ENCODE measurements around the gene PGM2L1. TPM values are rescaled to one million over a fixed set of nuclear protein-coding genes. Genes with fewer than 3 reads are reported as not detected.
"Not testable (repeated sequence)": the region's sequence is repeated elsewhere in the genome, so short reads cannot be mapped to it uniquely, and the experiment has no call there.

The PGM2L1 gene
- polyA plus RNA-seq, 1 experiment, result 0.97 TPM

- DNase-seq (ENCODE audit: low read depth), result no peak
- POLR2A ChIA-PET, result no interaction called here
- TF ChIP-seq CTCF (IDR thresholded peaks at IDR 0.05; ENCODE audit: insufficient read depth, low read depth, low read length), result no peak
Observed at GRCh38 chr11:74341921-74342320, 56.3 kb downstream of the PGM2L1 start.

GRCh38 chr11:74339619-74340018, 58.6 kb downstream of the PGM2L1 start:
- ChIA-PET POLR2A (no interaction called here), CTCF (no interaction called here)
- H3K27me3 ChIP-seq (ENCODE audit: control insufficient read depth, insufficient read depth, low read length), result no peaks in the 10 kb centered on the region
- DNase-seq (ENCODE audit: low read depth), result no peak
- TF ChIP-seq CTCF (IDR thresholded peaks at IDR 0.05; ENCODE audit: insufficient read depth, low read depth, low read length), result no peak
- H3K36me3 ChIP-seq (ENCODE audit: control insufficient read depth, insufficient read depth, low read length), result no peaks in the 10 kb centered on the region
- no peak overlapping the region for H3K4me3 ChIP-seq (ENCODE audit: low read depth, low read length)

More at GRCh38 chr11:74341921-74342320, 56.3 kb downstream of the PGM2L1 start:
- CTCF ChIA-PET, result interaction anchor here (0.6 to 1.1 kb wide), 2 partner anchors 37 to 42 kb away, joined by 3 read pairs; no protein-coding TSS in a partner anchor
- no peaks in the 10 kb centered on the region for H3K27me3 ChIP-seq (ENCODE audit: control insufficient read depth, insufficient read depth, low read length)
- no peaks in the 10 kb centered on the region for H3K36me3 ChIP-seq (ENCODE audit: control insufficient read depth, insufficient read depth, low read length)
- H3K4me3 ChIP-seq (ENCODE audit: low read depth, low read length), result no peak overlapping the region

GRCh38 chr11:74338963-74339362, 59.3 kb downstream of the PGM2L1 start:
- CTCF ChIA-PET, result interaction anchor here (1.2 kb wide), 1 partner anchor 83 kb away, joined by 3 read pairs; no protein-coding TSS in a partner anchor
- H3K36me3 ChIP-seq (ENCODE audit: control insufficient read depth, insufficient read depth, low read length), result no peaks in the 10 kb centered on the region
- TF ChIP-seq CTCF (IDR thresholded peaks at IDR 0.05; ENCODE audit: insufficient read depth, low read depth, low read length), result no peak
- no peak for DNase-seq (ENCODE audit: low read depth)
- POLR2A ChIA-PET, result no interaction called here
- H3K27me3 ChIP-seq (ENCODE audit: control insufficient read depth, insufficient read depth, low read length), result no peaks in the 10 kb centered on the region
- H3K4me3 ChIP-seq (ENCODE audit: low read depth, low read length), result no peak overlapping the region

- CTCF ChIA-PET, result no interaction called here
Observed at GRCh38 chr11:74333193-74333592, 65.0 kb downstream of the PGM2L1 start.

GRCh38 chr11:74332291-74332690, 65.9 kb downstream of the PGM2L1 start:
- no peak for DNase-seq (ENCODE audit: low read depth)
- Histone ChIP-seq H3K4me3 (ENCODE audit: low read depth, low read length) (no peak overlapping the region), H3K36me3 (ENCODE audit: control insufficient read depth, insufficient read depth, low read length) (no peaks in the 10 kb centered on the region), H3K27me3 (ENCODE audit: control insufficient read depth, insufficient read depth, low read length) (no peaks in the 10 kb centered on the region)
- TF ChIP-seq CTCF (IDR thresholded peaks at IDR 0.05; ENCODE audit: insufficient read depth, low read depth, low read length), result no peak
- POLR2A ChIA-PET, result no interaction called here
- CTCF ChIA-PET, result interaction anchor here (0.8 kb wide), 1 partner anchor 11 kb away, joined by 3 read pairs; no protein-coding TSS in a partner anchor

More at GRCh38 chr11:74333193-74333592, 65.0 kb downstream of the PGM2L1 start:
- Histone ChIP-seq H3K27me3 (ENCODE audit: control insufficient read depth, insufficient read depth, low read length) (no peaks in the 10 kb centered on the region), H3K4me3 (ENCODE audit: low read depth, low read length) (no peak overlapping the region), H3K36me3 (ENCODE audit: control insufficient read depth, insufficient read depth, low read length) (no peaks in the 10 kb centered on the region)
- no peak for TF ChIP-seq CTCF (IDR thresholded peaks at IDR 0.05; ENCODE audit: insufficient read depth, low read depth, low read length)
- POLR2A ChIA-PET, result no interaction called here
- no peak for DNase-seq (ENCODE audit: low read depth)

GRCh38 chr11:74331000-74331399, 67.2 kb downstream of the PGM2L1 start:
- DNase-seq (ENCODE audit: low read depth); POLR2A ChIA-PET: not testable (repeated sequence)

More at GRCh38 chr11:74331000-74331399, 67.2 kb downstream of the PGM2L1 start:
- H3K27me3 ChIP-seq (ENCODE audit: control insufficient read depth, insufficient read depth, low read length); CTCF ChIA-PET; H3K4me3 ChIP-seq (ENCODE audit: low read depth, low read length); H3K36me3 ChIP-seq (ENCODE audit: control insufficient read depth, insufficient read depth, low read length): not testable (repeated sequence)
